ENCODE data around the gene SETD4.

GRCh38 chr21:35995522-35996088 lies 64.7 kb downstream of the SETD4 start:
- TF ChIP-seq, protein P1, sequence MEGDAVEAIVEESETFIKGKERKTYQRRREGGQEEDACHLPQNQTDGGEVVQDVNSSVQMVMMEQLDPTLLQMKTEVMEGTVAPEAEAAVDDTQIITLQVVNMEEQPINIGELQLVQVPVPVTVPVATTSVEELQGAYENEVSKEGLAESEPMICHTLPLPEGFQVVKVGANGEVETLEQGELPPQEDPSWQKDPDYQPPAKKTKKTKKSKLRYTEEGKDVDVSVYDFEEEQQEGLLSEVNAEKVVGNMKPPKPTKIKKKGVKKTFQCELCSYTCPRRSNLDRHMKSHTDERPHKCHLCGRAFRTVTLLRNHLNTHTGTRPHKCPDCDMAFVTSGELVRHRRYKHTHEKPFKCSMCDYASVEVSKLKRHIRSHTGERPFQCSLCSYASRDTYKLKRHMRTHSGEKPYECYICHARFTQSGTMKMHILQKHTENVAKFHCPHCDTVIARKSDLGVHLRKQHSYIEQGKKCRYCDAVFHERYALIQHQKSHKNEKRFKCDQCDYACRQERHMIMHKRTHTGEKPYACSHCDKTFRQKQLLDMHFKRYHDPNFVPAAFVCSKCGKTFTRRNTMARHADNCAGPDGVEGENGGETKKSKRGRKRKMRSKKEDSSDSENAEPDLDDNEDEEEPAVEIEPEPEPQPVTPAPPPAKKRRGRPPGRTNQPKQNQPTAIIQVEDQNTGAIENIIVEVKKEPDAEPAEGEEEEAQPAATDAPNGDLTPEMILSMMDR (IDR thresholded peaks at IDR 0.05; ENCODE audit: low read depth, low read length, poor library complexity, severe bottlenecking): no peak
- no peak for TF ChIP-seq EZH2phosphoT487 (IDR thresholded peaks at IDR 0.05; ENCODE audit: borderline replicate concordance, low read length)
